HG03060 (cell line): ENCODE data around the gene POMGNT2.
"Not testable (repeated sequence)": the region's sequence is repeated elsewhere in the genome, so short reads cannot be mapped to it uniquely, and the experiment has no call there.

Experiments
- ATAC-seq: cut with Tn5 transposase; IDR thresholded peaks from one replicate; pipeline ENCODE4 v1.9.1; 2021; ENCODE audit warnings: low read depth, moderate number of reproducible peaks; ENCODE audit not compliant: unreplicated experiment

POMGNT2 gene

DNA sequence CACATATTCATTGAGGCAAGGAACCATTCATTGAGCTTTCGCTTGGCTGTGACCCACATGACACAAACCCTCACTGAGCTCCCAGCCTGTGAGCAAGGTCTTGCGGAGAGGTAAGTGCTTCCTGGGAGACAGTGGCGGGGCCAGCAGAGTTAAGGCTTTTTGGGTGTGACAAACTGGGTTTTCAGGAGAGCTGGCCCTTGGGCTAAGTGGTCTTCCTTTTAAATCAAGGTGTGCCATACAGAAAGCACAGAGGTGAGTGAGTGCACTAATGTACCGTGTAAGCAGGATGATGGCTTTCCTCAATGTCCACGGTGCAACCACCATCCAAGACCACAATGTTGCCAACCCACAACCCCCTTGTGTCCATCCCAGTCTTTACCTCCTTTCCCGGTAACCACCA lies 28.6 kb downstream of the POMGNT2 start:
- ATAC-seq, result no peak

DNA sequence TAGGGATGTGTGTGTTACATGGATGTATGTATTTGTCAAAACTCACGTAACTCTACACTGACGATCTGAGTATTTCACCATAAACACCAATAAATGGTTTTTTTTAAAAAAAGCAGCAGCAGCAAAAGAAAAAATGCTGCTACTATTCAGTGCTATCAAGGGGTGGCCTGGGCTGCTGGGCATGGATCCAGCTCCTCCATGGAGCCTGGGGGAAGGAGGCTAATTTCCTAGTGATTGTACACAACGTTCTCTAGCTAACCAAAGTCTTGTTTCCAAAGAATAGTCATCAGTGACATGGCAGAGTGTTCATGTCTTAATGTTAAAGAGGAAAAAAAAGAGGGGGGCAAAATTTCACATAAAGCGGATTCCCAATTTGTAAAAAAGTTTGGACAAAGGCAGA lies 29.0 kb downstream of the POMGNT2 start:
- ATAC-seq, result no peak

DNA sequence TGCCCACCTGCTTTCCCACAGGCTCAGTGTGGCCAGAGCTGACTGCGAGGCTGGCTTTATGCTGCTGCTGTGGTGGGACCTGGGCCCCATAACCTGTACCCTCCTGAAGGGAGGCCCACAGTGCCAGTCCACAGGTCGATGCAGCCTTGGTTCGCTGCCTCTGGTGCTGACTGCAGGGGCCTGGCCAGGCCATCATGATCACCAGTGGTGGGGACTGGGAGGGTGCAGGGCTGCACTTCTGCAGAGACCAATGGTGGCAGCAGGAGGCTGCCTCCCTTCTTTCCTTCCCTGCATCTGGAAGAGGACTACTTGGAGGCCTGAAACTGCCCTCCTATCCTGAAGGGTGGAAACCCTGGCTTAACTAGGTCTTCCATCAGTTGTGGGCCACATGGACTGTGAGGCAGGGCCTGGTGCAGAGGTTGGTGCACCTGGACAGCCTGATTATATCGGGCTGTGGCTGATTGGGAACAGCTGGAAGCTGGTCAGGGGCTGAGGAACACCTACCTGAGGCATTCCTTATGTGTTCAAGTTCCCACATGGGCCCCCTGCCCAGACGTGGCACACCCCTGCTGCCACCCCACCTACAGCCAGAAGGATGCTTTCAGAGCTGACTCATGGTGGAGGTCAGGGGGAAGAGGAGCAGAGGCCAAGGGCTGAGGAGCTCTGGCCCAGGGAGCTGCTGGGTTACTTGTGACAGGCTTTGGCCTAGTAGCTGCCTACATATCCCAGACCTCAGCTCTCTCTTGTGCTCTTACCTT lies 29.8 kb downstream of the POMGNT2 start:
- no peak for ATAC-seq

DNA sequence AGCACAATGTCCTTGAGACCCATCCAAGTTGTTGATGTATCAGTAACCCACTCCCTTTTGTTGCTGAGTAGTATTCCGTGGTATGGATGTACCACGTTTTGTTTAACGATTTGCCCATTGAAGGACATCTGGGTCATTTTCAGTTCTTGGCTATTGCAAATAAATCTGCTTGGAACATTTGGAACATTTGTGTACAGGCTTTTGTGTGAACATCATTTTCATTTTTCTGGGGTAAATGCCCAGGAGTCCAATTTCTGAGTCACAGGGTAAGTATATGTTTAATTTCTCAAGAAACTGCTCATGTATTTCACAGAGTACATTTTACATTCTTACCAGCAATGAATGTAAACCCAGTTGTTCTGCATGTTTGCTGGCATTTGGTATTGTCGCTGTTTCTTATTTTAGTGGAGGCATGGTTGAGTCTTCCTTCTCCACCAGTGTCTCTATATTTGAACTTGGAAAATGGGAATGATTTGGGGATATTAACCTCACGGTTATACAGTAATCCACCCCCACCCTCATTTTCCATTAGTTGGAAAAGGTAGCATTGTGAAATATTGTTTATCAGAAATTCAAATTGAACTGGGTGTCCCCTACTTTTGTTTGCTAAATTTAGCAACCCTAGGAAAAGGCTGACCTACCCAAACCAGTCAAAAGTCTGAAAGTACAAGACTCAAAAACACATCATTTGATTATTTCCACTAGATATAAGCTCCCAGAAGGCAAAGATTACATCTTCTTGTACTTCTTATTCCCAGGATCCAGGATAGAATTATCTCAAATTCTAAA lies 30.8 kb downstream of the POMGNT2 start:
- no peak for ATAC-seq

DNA sequence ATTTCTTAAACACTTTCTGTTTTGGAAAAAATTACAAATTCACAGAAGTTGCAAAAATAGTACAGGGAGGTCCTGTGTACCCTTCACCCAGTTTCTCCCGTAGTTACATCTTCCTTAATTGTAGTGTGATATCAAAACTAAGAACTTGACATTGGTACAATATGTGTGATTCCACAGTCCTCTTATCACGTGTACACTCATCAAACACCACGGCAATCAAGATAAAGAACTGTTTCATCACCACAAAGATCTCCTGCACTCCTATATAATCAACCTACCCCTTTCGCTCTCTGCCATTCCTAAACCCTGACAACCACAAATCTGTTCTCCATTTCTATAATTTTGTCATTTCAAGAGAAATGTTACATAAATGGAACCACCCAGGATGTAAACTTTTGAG lies 31.4 kb downstream of the POMGNT2 start:
- ATAC-seq, result no peak

DNA sequence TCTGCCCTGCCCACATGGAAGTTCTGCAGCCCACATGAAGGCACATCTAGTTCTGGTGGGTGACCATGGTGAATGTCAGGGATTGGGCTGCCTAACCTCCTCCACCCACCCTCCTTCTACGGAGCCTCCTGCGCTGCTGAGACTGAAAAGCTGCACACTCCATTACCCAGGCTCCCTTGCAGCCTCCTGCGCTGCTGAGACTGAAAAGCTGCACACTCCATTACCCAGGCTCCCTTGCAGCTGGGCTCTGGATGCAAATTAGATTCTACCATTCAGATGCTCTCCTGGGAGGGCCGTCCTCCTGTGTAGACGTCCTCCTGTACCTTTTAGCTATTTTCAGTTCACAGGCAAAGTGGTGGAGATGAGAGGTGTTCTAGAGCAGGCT lies 32.1 kb downstream of the POMGNT2 start:
- no peak for ATAC-seq

DNA sequence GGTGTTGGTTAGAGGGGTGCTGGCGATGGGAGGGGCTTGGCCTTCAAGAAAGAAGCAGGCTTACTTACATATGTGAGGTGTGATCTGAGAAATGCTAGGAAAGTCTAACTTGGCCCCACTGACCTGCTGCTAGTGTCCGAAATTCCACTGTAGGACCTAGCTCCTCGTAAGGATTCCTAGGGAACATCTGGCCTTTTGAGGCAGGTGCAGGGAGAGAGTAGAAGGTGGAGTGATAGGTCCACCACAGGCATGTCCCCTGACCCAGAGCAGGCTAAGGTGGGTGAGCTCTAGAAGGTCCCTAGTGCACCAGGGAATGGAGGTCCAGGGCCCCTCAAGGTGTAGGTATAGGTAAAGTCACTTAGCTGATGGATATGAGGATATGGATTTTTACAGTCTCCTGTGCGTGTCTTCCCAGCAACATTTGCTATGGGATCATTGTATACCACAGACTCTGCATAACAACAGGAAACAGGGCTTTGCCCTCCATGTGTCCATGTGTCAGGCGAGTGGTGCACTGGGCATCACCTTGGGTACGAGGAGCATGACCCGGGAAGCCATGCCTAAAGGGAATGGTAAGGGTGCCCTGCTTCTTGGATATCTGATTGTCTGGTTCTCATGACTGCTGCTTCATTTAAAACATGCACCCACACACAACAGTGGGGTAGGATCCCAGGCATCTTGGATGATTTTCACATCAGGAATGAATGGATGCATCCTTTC lies 32.6 kb downstream of the POMGNT2 start:
- no peak for ATAC-seq

DNA sequence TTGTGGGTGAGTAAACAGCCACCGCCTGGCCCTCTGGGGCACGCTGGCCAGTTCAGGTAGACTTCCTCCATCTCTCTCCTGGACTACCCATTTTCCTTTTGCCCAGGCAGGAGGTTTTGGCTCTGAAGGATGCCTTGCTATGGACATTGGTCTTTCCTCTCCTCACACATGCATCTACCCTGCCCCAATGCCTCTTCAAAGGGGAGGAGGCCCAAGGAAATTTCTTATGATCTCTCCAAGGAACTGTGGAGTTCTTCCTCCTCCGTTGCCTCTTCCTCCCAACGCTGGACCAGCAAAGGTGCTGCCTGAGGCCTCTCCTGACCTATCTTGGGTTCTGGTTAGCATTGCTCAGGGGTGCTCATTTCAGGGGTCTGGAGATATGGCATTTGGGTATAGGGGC lies 33.5 kb downstream of the POMGNT2 start:
- no peak for ATAC-seq

DNA sequence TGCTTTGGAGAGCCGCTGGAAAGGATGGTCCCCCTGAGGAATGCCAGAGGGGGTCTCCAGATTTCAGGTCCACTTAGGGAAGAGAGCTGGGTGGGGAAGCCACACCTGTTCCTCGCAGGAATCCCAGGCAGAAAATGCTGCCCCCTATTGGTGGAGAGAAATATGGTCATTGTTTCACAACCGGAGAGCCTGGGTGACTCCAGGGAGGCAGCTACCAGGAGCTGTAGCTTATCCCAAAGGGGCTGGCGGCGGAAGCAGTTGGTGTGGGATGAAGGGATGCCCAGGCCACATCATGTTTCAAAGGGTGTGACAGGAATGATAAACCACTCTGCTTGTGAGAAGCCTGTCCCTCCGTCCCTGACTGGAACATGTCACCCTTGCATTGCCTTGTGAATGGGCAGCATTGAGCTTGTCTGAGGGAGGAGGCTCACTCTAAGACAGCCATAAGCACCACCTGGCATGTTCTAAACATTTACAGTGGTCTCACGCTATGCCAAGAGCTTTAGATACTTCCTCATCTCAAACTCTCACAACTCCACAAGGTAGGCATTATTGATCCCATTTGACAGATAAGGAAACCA lies 34.5 kb downstream of the POMGNT2 start:
- ATAC-seq, result no peak

DNA sequence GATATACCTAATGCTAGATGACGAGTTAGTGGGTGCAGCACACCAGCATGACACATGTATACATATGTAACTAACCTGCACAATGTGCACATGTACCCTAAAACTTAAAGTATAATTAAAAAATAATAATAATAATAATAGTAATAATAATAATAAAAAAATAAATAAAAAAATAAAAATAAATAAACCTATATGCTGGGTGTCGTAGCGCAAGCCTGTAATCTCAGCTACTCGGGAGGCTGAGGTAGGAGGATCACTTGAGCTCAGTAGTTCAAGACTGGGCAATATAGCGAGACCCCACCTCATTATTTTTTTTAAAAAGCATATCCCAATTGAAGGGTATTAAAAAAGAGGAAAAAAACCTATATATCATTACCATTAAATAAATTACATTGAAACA lies 35.2 kb downstream of the POMGNT2 start:
- not testable (repeated sequence) for ATAC-seq

DNA sequence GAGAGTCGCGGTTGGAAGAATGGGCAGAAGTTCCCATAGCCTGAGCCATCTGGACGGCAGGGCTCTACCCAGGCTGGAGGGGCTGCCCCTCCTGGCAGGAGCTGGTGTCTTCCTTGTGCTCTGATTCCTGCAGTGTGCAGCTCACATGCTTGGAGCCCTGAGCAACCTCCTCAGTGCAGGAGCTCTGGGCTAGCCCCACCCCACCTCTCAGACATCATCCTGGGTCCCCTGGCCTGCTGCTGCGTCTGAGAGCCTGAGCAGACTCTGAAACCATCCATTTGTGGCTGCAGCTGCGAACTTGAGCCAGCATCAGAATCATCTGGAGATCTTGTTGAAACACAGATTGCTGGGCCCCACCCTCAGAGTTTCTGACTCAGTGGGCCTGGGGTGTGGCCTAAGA lies 42.8 kb downstream of the POMGNT2 start:
- no peak for ATAC-seq

DNA sequence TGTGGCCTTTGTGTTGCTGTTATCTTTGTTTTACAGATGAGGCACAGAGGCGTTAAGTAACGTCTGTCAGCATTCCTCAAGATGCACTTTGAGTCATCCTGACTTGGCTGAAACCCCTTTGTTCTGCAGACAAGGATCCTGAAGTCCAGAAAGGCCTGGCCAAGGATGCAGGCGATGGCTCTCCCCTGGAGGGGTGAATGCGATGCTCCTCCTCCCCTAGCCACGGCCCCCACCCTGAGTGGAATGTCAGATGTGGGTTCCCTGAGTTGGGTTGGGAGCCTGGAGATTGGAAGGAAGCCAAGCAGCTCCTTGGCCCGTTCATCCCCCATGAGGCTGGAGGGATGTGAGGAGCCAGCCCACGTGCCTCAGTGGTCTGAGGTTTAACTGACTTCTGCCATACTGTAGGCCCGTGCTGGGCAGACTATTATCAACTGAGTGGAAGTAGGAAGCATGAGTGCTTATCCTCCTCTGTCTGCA lies 43.3 kb downstream of the POMGNT2 start:
- no peak for ATAC-seq

DNA sequence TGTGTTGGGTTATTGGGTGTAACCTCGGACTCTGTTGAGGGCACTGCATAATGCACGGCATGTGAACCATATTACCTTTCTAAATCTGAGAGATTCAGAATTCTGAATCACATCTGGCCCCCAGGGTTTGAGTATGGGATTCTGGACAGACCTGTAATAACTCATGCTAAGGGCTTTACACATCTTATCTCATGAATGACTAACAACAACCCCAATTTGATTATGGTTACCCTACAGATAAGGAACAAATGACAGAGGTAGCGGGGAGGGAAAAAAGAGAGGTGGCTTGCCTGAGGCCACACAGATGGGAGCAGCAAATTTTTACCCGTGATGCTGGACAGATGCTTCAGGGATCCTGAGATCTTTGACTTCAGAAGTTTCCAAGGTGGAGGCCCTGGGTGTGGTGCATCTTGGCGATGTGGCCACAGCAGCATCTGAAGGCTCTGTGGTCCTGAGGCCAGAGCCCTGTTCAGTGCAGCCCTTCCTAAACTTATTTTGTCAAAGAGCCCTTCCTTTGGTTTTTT lies 43.8 kb downstream of the POMGNT2 start:
- ATAC-seq, result no peak

DNA sequence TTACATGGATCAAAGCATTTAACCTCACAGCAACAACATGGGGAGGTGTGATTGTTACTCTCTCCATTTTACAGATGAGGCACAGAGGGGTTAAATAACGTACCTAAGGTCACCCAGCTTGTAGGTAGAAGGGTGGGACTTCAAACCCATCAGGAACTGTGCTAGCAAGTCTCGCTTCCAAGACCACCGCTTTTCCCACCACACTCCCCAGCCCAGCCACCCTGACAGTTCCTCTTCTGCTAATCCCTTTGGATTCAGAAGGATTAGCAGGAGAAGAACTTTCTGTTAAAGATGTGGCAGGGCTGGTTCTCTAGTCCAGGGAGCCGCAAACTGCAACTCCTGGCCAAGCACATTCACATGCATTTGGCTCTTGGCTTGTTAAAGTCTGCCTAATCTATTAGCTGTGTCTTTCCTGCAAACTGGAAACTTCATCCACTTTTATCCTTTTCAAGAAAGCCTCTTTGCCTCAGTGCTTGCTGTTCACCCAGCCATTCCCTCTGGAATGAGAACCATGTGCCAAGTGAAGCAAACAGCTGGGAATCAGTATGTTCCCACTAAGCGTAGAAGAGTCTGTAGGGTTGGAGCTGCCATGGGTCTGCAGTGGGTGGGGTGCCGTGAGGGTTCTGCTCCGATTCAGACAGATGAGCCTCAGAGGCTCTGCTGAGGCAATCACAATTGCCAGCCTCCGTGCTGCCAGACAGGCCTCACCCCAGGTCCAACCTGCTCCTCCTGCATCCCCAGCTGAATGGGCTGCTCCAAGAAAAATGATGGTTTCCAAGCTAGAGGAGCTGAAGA lies 44.6 kb downstream of the POMGNT2 start:
- ATAC-seq, result no peak

DNA sequence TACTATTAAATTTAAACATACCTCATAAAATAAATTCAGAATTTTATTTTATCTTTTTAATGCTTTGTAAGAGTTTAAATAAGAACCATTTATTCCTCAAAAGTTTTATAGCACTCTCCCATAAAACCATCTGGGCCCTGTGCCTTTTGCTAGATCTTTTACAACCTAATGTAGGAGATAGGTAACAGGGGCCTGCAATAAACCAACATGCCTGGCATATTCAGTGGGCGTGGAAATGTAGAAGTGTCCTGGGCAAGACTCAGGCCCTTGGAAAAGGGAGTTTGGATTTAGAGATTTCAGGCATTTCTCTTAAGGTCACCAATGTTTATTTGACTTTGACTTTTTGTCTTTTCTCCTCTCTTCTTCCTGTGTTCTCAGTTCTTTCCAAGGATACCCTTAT lies 46.4 kb downstream of the POMGNT2 start:
- ATAC-seq, result no peak

DNA sequence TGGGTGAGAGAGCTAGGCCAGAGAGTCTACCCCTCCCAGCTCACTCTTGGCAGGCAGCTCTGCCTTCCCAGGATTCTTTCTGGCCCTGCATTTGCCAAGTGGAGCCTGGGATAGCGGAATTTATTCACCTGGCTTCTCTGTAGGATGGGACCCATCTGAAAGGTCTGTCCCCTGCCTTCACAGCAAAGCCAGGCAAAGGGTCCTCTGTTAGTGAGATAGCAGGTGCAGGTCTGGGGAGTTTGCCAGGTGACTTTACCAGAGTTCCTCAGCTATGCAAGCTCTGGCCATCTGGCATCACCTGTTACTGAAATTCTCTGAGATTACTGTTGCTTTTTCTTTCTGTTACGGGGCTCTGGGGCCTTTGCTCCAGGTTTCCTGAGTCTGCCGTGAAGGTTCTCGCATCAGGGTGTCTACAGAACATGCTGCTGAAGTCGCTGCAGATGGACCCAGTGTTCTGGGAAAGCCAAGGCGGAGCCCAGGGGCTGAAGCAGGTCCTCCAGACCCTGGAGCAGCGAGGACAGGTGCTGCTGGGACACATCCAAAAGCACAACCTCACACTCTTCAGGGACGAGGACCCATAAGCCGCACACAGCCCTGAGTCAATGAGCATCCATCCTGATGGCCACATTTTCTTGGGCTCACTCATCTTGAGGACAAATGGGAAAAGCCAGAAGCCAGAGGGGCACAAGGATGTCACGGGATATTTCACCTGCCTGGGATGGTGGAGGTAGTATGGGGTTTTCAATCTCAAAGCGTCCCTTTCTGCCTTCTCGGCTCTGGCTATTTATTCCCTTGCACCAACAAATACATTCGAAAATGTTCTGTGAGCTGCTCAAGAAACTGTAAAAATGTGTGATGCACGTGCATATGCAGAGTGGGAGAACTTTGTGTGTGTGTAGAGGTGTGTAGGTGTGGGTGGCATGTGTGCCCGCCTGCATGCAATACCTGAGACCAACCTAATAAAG lies 49.8 kb downstream of the POMGNT2 start:
- ATAC-seq, result no peak

DNA sequence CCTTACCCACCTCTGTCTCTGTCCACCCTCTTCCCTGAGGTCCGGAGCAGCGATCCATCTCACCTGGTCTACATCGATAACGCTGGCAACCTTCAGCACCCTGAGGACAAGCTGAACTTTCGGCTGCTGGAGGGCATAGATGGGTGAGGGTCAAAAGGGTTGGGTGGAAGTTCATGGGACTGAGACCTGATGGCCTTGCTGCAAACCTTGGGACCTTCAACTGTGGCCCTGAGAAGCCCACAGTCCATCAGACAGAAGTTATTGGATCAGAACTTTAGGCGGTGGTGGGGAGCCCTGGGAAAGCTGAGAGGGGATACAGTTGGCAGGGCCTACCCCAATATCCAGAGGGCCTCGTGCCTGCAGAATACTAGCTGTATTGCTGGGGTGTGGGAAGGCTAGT lies 50.5 kb downstream of the POMGNT2 start:
- ATAC-seq, result no peak

DNA sequence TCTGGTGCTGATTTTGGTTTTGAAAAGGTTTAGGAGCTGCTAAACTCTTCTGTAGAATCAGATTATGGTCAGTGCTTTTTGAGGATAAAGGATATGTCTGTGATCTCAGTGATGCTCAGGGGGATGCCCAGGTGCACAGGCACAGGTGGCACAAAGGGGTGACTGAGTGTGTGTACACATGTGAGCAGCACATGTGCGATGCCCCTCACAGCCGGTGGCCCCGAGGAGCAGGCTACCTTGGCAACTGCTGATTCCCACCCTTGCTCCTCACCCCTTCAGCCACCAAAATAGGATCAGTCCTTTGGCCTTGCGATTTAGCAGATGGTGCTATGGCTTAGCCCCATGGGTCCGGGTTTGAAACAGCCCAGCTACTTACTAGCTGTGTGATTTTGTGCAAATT lies 51.1 kb downstream of the POMGNT2 start:
- ATAC-seq, result no peak

DNA sequence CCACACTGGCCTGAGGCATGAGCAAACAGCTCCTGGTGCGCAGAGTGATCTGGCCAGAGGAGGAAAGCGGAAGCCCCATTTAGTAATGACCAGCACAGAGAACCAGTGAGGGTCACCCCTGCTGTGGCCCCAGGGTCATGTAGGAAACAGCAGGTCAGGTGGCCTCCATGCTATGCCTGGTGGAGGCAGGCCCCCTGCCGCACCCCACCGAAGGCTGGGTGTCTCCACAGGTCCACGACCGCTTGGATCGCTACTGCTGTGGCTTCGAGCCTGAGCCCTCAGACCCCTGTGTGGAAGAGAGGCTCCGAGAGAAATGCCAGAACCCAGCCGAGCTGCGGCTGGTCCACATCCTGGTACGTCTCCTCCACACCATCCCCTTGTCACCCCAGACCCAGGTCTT lies 52.6 kb downstream of the POMGNT2 start:
- no peak for ATAC-seq
